HG02884 (cell line): ENCODE results near the gene TRMT11.
"Not testable (repeated sequence)": the region's sequence is repeated elsewhere in the genome, so short reads cannot be mapped to it uniquely, and the experiment has no call there.

Experiments
- ATAC-seq: cut with Tn5 transposase; IDR thresholded peaks from one replicate; pipeline ENCODE4 v1.9.1; 2021; ENCODE audit warnings: mild to moderate bottlenecking, moderate library complexity; ENCODE audit not compliant: unreplicated experiment

Gene TRMT11

GRCh38 chr6:125986301-125987025 is at the start of gene TRMT11:
TRMT11 (plus strand) TSS chr6:125986540; CDS start chr6:125986551, 11 bp downstream.
- peak; percentile 94 for ATAC-seq

GRCh38 chr6:125939026-125939425 is 47.3 kb upstream of the TRMT11 start:
- no peak for ATAC-seq

GRCh38 chr6:125939791-125940190 is 46.5 kb upstream of the TRMT11 start:
- no peak for ATAC-seq

DNA sequence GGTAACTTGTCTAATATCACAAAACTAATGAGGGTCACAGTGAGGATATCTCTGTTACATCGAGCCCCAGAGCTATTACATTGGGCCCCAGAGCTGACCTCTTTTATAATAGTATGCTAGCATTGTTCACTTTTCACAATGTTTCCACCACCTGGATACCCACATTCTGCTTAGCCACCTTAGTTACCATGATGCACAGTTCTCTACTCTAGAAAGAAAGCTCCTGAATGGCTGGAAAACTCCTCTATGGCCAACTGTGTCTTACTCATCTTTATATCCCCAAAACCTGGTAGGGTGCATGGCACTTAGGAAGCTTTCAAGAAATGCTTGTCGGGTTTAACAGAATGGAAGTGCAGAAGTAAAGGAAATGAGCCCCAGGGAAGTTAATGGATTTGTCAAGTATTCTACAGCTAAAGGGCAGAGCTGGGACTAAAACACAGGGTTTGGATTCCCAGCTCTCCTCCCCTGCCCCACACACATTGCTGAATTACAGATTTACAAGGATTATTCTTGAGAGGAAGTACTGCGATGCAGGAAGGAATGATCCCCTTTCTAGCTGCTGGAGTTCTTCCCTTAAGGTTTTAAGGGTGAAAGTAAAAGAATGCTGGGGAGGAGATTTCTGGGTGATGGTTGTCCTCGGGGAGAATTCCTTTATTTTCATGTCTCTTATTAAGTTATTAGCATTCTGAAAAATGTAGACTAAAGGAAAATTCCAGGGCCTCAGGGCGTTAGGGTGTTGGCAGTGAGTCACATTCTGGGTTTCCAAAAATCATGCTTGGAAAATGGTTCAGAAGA is 45.9 kb upstream of the TRMT11 start:
- ATAC-seq, result no peak

DNA sequence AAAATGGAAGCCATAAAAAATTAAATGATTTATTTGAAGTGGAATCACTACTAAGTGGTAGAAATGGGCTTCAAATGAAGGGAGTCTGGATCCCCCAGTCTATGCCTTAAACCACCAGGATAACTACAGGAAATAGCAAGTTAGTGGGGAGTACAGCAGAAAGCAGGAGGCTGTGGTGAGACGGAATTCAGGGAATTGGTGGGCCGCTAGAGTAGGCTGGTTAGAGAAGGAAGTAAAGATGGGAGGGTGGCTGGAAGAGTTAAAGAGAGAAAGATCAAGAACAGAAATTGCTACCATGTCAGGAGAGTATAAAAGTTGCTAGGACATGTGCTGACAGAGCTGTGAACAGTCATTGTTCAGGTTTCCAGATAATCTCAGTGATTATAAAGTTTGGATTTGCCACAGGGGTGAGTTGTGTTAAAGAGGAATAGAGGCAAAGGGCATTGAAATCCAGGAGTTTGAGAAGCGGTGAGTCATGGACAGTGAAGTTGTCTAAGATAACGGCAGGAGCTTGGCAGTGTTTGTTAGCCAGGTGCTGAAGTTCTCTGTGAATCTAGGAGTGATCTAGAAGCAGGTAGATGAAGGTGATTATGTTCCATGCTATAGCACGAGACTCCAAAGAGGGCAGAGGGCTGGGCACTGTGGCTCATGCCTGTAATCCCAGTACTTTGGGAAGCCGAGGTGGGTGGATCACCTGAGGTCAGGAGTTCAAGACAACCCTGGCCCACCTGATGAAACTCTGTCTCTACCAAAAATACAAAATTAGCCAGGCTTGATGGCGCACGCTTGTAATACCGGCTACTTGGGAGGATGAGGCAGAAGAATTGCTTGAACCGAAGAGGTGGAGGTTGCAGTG is 43.4 kb upstream of the TRMT11 start:
- no peak for ATAC-seq

GRCh38 chr6:125943528-125944433 is 42.6 kb upstream of the TRMT11 start:
- ATAC-seq, result no peak

- ATAC-seq, result no peak
These were observed 41.9 kb upstream of the TRMT11 start for GRCh38 chr6:125944434-125944816.

- no peak for ATAC-seq
These were observed 41.4 kb upstream of the TRMT11 start for GRCh38 chr6:125944896-125945295.

GRCh38 chr6:125945378-125946141 is 40.8 kb upstream of the TRMT11 start:
- no peak for ATAC-seq

DNA sequence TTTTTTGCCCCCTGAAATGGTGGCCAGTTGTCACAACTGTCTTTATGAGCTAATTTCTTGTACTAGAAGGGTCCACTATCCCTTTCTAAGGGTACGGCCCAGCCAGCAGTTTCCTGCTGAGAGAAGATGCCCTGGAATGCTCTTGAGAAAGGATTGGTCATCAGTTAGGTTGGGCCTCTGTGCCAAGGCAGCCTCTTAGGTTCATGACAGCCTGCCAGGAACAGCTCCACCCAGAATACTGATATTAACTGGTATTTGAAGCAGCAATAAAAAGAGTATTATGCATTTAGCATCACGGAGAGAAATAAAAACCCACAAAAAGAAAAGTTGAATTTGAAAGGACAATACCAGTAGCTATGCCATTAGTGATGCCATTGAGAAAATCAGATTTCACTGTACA is 38.7 kb upstream of the TRMT11 start:
- ATAC-seq, result no peak

DNA sequence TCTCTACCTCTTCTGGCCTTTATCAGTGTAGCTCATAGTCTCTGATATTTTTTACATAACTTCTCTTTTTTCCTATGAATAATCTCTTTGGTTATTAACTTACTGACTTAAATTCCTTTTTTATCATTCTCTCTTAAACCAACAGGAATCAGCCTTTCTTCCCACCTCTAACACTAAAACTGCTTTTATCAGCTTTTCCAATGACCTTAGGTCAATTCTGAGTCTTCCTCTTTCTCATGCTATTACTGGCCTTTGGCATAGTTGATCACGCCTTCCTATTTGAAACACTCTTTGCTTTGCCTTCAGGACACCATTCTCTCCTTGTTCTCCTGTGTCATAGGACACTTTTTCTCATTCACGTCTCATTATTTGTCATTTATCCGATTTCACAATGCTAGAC is 37.9 kb upstream of the TRMT11 start:
- no peak for ATAC-seq

GRCh38 chr6:125949069-125949468 is 37.3 kb upstream of the TRMT11 start:
- ATAC-seq, result no peak

GRCh38 chr6:125950293-125950692 is 36.0 kb upstream of the TRMT11 start:
- no peak for ATAC-seq

DNA sequence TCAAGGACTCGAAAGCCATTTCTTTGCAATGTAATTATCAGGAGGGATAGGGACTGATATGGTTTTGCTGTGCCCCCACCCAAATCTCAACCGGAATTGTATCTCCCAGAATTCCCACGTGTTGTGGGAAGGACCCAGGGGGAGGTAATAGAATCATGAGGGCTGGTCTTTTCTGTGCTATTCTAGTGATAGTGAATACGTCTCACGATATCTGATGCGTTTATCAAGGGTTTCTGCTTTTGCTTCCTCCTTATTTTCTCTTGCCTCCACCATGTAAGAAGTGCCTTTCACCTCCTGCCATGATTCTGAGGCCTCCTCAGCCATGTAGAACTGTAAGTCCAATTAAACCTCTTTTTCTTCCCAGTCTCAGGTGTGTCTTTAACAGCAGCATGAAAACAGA is 35.6 kb upstream of the TRMT11 start:
- not testable (repeated sequence) for ATAC-seq

- ATAC-seq, result no peak
These were observed 35.0 kb upstream of the TRMT11 start for GRCh38 chr6:125951323-125951722.

DNA sequence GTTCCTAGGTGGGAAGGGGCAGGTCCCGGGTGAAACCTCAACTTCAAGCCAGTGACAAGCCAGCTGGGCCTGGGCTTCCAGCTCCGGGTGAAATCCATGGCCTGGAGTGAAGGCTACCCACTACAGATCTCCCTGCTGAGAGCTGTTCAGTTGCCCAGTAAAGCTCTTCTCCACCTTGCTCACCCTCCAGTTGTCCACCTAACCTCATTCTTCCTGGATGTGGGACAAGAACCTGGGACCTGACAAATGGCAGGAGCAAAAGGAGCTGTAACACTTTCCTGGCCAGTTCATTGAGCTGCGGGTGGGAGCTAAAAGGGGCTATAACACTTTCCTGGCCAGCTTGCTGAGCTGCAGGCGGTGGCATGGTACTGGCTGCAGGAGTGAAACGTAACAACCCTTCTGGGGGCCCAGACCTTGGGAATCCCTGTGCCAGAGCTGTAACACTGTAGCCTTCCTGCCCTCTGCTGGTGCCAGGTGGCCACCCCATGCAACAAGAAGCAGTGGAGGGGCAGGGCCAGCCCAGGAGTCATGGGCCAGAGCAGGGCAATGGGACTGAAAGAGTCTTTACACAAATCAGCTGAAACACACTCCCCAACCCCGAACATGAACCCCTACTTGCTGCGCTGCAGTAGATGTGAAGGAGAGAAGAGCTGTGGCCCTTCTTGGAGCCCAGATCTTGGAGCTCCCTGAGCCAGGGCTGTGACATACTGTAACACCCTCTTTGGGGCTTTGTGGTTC is 33.4 kb upstream of the TRMT11 start:
- no peak for ATAC-seq

DNA sequence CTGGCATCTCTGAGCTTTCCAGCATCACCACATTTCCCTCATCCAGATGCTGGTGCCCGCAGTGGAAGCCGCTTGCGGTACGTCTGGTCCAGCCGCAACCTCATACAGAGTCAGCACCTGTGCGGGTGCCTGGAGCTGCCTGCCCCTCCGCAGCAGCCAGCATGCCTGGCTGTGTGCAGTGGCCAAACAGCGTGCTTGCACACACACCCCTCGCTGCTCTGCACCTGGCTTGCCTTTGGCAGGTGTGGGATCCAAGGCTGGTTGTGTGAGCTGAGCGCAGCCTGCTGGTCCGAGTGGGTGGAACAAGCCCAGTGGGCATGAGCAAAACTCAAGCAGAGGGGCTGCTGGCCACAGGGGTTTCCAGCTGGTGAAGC is 32.9 kb upstream of the TRMT11 start:
- no peak for ATAC-seq

DNA sequence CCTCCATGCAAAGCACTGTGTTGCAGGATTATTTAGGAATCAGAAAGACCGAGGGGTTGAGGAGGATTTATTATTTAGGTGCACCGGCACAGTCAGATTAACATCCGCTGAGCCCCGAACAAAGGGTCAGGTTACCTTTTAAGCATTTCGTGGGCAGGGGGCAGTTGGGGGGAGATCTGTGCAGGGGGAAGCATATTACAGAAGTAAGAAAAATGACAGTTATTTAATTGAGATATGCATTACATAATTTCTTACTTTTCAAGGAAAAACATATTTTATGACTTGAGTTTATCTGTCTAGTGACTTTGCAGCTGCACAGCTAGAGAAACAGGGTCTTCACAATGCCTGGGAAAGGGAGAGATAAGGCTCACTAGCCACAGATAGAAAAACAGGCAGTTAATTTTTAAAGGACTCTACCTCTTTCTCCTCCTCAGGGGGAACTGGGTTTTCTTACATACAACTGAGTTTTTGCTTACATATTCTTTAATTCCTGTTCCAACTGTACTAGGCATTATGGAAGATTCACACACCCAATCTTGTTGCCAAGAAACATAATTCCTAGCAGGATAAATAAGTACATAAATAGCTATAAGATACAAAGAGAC is 31.5 kb upstream of the TRMT11 start:
- no peak for ATAC-seq

- no peak for ATAC-seq
These were observed 30.4 kb upstream of the TRMT11 start for GRCh38 chr6:125955973-125956372.
